ENCODE measurements around the gene SLC26A6.

SLC26A6 gene

GRCh38 chr3:48680811-48681540 lies 45.7 kb upstream of the SLC26A6 start:
- no peak for TF ChIP-seq CTCF (IDR thresholded peaks at IDR 0.05)
- Histone ChIP-seq H3K27ac (no peak overlapping the region), H3K4me3 (no peak overlapping the region)
- no peak for DNase-seq (ENCODE audit: low spot score)

GRCh38 chr3:48679411-48680391 lies 44.4 kb upstream of the SLC26A6 start:
- TF ChIP-seq CTCF (IDR thresholded peaks at IDR 0.05): no peak
- no peak overlapping the region for H3K4me3 ChIP-seq
- DNase-seq (ENCODE audit: low spot score): no peak
- no peak overlapping the region for H3K27ac ChIP-seq

- DNase-seq (ENCODE audit: low spot score): no peak
- H3K27ac ChIP-seq: no peak overlapping the region
- H3K4me3 ChIP-seq: no peak overlapping the region
- no peak for TF ChIP-seq CTCF (IDR thresholded peaks at IDR 0.05)
Observed at GRCh38 chr3:48678566-48679380, 43.5 kb upstream of the SLC26A6 start.

- Histone ChIP-seq H3K27ac (no peak overlapping the region), H3K4me3 (no peak overlapping the region)
- TF ChIP-seq CTCF (IDR thresholded peaks at IDR 0.05): no peak
- DNase-seq (ENCODE audit: low spot score): no peak
Observed at GRCh38 chr3:48678056-48678455, 42.8 kb upstream of the SLC26A6 start.

- no peak for TF ChIP-seq CTCF (IDR thresholded peaks at IDR 0.05)
Observed at GRCh38 chr3:48674505-48674904, 39.2 kb upstream of the SLC26A6 start.

GRCh38 chr3:48672522-48672921 lies 37.3 kb upstream of the SLC26A6 start:
- no peak overlapping the region for H3K27ac ChIP-seq
- DNase-seq (ENCODE audit: low spot score): no peak
- TF ChIP-seq CTCF (IDR thresholded peaks at IDR 0.05): no peak
- no peak overlapping the region for H3K4me3 ChIP-seq

More at GRCh38 chr3:48674505-48674904, 39.2 kb upstream of the SLC26A6 start:
- Histone ChIP-seq H3K4me3 (no peak overlapping the region), H3K27ac (no peak overlapping the region)
- DNase-seq (ENCODE audit: low spot score): no peak

Data from coronary artery (tissue), 2 donors.